Naive thymus-derived CD4-positive, alpha-beta T cell (primary cell): ENCODE data around the gene ATP11A. TPM values are rescaled to one million over a fixed set of nuclear protein-coding genes. Genes with fewer than 3 reads are reported as not detected.
A peak's percentile ranks its signal among the peaks of the same experiment; 100 is the strongest.
"Not testable (repeated sequence)": the region's sequence is repeated elsewhere in the genome, so short reads cannot be mapped to it uniquely, and the experiment has no call there.

Experiments
- ATAC-seq: fragments of 150-1000 bp; cut with Tn5 transposase; 2 replicates; pipeline ENCODE4 v1.10.0; 2021; ENCODE audit warnings: mild to moderate bottlenecking, moderate library complexity
- CTCF ChIA-PET: fragments of 350-600 bp; sonication (Branson Sonifier 250); formaldehyde crosslinking; loops from one replicate; lab custom pipeline; 2021; ENCODE audit warnings: antibody characterized with exemption; lab: Charles Lee
- POLR2A ChIA-PET: fragments of 350-600 bp; sonication (Branson Sonifier 250); formaldehyde crosslinking; loops from one replicate; lab custom pipeline; 2021; ENCODE audit warnings: antibody characterized with exemption, inconsistent platforms; lab: Charles Lee
- DNase-seq, 9 donors: peaks; one replicate each; pipeline versions ENCODE4 v3.0.0 to v3.0.0-alpha.2; 2020 to 2022; ENCODE audit warnings: mixed read lengths in 1 of 9
- H3K27ac ChIP-seq: one replicate; pipeline ENCODE4 v1.7.0; 2013; ENCODE audit warnings: mild to moderate bottlenecking, low read depth, low read length, moderate library complexity
- H3K27me3 ChIP-seq, 2 donors: one replicate each; pipeline ENCODE4 v1.7.0; 2013; ENCODE audit warnings: low read length in 2 of 2, mild to moderate bottlenecking in 2 of 2, moderate library complexity in 2 of 2; ENCODE audit not compliant: control insufficient read depth in 2 of 2, insufficient read depth in 2 of 2
- H3K36me3 ChIP-seq, 3 experiments: 1 replicate in 2 of 3; 2 replicates in 1 of 3; pipeline ENCODE4 v1.7.0; 2013; ENCODE audit warnings: low read length in 3 of 3, mild to moderate bottlenecking in 3 of 3, moderate library complexity in 1 of 3; ENCODE audit not compliant: insufficient read depth in 3 of 3, control insufficient read depth in 2 of 3
- H3K4me1 ChIP-seq, 2 donors: one replicate each; pipeline ENCODE4 v1.7.0; 2013; ENCODE audit warnings: low read length in 2 of 2, mild to moderate bottlenecking in 2 of 2, moderate library complexity in 1 of 2; ENCODE audit not compliant: control insufficient read depth in 2 of 2, insufficient read depth in 2 of 2
- H3K4me3 ChIP-seq: 2 replicates; pipeline ENCODE4 v1.7.0; 2013; ENCODE audit warnings: mild to moderate bottlenecking, low read length
- H3K9me3 ChIP-seq, 3 experiments: 1 replicate in 2 of 3; 2 replicates in 1 of 3; pipeline ENCODE4 v1.7.0; 2013; ENCODE audit warnings: low read length in 3 of 3; ENCODE audit not compliant: control insufficient read depth in 2 of 3
- H3K27ac Mint-ChIP-seq, 9 donors: one replicate each; pipeline ENCODE4 v1.8.0; 2020 to 2022; ENCODE audit warnings: mixed read lengths in 9 of 9, mild to moderate bottlenecking in 8 of 9, moderate library complexity in 5 of 9, inconsistent platforms in 2 of 9
- H3K27me3 Mint-ChIP-seq, 5 donors: one replicate each; pipeline ENCODE4 v1.8.0; 2021 to 2022; ENCODE audit warnings: mixed read lengths in 5 of 5, mild to moderate bottlenecking in 1 of 5
- H3K36me3 Mint-ChIP-seq, 5 donors: one replicate each; pipeline ENCODE4 v1.8.0; 2020 to 2022; ENCODE audit warnings: mixed read lengths in 5 of 5, mild to moderate bottlenecking in 3 of 5, inconsistent platforms in 1 of 5
- H3K4me1 Mint-ChIP-seq, 7 donors: one replicate each; pipeline ENCODE4 v1.8.0; 2020 to 2022; ENCODE audit warnings: mixed read lengths in 7 of 7, mild to moderate bottlenecking in 3 of 7, inconsistent platforms in 1 of 7
- H3K4me3 Mint-ChIP-seq, 10 donors: one replicate each; pipeline ENCODE4 v1.8.0; 2020 to 2022; ENCODE audit warnings: mild to moderate bottlenecking in 10 of 10, mixed read lengths in 10 of 10, moderate library complexity in 6 of 10, inconsistent platforms in 2 of 10
- H3K9me3 Mint-ChIP-seq, 11 donors: one replicate each; pipeline ENCODE4 v1.8.0; 2020 to 2022; ENCODE audit warnings: mixed read lengths in 11 of 11, mild to moderate bottlenecking in 4 of 11, inconsistent platforms in 1 of 11, moderate library complexity in 1 of 11
- intact Hi-C, 2 donors: fragments of 100-400 bp; cut with micrococcal nuclease; formaldehyde crosslinking; loops; one replicate each; pipeline ENCODE4 v1.15.1; 2023
- polyA plus RNA-seq, 2 donors: library from polyadenylated mRNA; unstranded; fragments of 300-500 nt; fragmentation: Illumina TruSeq; gene quantifications; one replicate each; pipeline ENCODE4 v1.2.3, GENCODE V29; 2021
- total RNA-seq, 6 experiments: library from RNA in 5 of 6; stranded (reverse) in 5 of 6; gene quantifications; 1 replicate in 5 of 6; 2 replicates in 1 of 6; pipeline ENCODE4 v1.2.3 and lab custom pipeline; 2021 to 2026

The ATP11A gene
- total and polyA plus RNA-seq, 7 experiments from 2014 or later, result 4.3 to 111 (median 58.5) TPM

DNA sequence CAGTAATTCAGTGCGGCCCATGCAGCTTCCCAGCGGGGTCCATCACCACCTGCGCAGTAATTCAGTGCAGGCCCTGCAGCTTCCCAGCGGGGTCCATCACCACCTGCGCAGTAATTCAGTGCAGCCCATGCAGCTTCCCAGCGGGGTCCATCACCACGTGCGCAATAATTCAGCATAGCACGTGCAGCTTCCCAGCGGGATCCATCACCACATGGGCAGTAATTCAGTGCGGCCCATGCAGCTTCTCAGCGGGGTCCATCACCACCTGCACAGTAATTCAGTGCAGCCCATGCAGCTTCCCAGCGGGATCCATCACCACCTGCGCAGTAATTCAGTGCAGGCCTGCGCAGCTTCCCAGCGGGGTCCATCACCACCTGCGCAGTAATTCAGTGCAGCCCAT, 173.5 kb downstream of the ATP11A start:
- not testable (repeated sequence) for DNase-seq

DNA sequence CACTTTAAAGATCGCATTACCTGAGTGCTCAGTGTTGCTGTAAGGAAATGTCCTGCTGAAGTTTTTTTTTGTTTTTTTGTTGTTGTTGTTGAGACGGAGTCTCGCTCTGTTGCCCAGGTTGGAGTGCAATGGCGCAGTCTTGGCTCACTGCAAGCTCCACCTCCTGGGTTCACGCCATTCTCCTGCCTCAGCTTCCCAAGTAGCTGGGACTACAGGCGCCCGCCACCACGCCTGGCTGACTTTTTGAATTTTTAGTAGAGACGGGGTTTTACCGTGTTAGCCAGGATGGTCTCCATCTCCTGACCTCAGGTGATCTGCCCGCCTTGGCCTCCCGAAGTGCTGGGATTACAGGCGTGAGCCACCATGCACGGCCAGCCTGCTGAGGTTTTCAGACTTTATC, 175.6 kb downstream of the ATP11A start:
- H3K4me3 ChIP-seq, H3K27me3 Mint-ChIP-seq, H3K9me3 Mint-ChIP-seq, intact Hi-C loops, ATAC-seq, H3K4me3 Mint-ChIP-seq, DNase-seq, POLR2A ChIA-PET, H3K9me3 ChIP-seq, H3K4me1 ChIP-seq, CTCF ChIA-PET, H3K27ac ChIP-seq, H3K27ac Mint-ChIP-seq, H3K27me3 ChIP-seq: not testable (repeated sequence)
- Mint-ChIP-seq H3K4me1 (peaks cover 0 to 12% (median 0%) of the 10 kb centered on the region in 7 donors), H3K36me3 (peaks cover 16 to 60% (median 42%) of the 10 kb centered on the region in 5 donors)
- peaks cover 0 to 44% (median 8%) of the 10 kb centered on the region in 3 experiments for H3K36me3 ChIP-seq

More for the DNA sequence above, 173.5 kb downstream of the ATP11A start:
- H3K4me1 ChIP-seq, POLR2A ChIA-PET, H3K27me3 ChIP-seq, H3K4me1 Mint-ChIP-seq, H3K4me3 Mint-ChIP-seq, intact Hi-C loops, H3K4me3 ChIP-seq, H3K27me3 Mint-ChIP-seq, H3K9me3 Mint-ChIP-seq, CTCF ChIA-PET, H3K9me3 ChIP-seq, H3K27ac Mint-ChIP-seq, ATAC-seq, H3K27ac ChIP-seq: not testable (repeated sequence)
- peaks cover 11 to 67% (median 43%) of the 10 kb centered on the region in 5 donors for H3K36me3 Mint-ChIP-seq
- H3K36me3 ChIP-seq, result peaks cover 0 to 65% (median 14%) of the 10 kb centered on the region in 3 experiments

DNA sequence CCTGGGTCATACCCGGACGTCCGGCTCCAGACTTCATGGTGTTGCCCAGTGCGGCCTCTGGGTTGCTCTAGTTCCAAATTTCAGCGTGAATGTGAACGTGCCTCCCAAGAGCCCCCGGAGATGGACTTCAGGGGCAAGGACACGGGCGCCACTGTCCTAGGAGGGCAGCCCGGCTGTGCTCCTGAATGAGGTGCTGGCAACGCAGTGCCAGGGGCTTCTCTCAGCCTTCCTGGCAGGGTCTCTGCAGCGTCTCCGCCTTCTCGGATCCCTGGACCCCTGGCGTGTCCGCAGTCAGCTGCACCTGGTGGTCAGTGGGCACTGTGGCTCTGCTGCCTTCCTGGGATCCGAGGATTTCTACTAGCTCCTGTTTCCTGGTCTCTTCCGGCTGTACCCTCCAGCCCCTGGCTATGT, 177.5 kb downstream of the ATP11A start:
- CTCF ChIA-PET, result no interaction called here
- Mint-ChIP-seq H3K4me1 (peaks cover 0 to 17% (median 9%) of the 10 kb centered on the region in 7 donors), H3K4me3 (no peak overlapping the region), H3K27ac (no peak overlapping the region), H3K9me3 (peaks cover 0 to 5% (median 0%) of the 10 kb centered on the region in 11 donors), H3K36me3 (peaks cover 16 to 51% (median 25%) of the 10 kb centered on the region in 5 donors), H3K27me3 (no peaks in the 10 kb centered on the region)
- Histone ChIP-seq H3K9me3 (no peaks in the 10 kb centered on the region), H3K27ac (no peak overlapping the region), H3K4me1 (peaks cover 0 to 8% of the 10 kb centered on the region in 2 donors), H3K27me3 (no peaks in the 10 kb centered on the region), H3K4me3 (no peak overlapping the region), H3K36me3 (peaks cover 0 to 28% (median 5%) of the 10 kb centered on the region in 3 experiments)
- POLR2A ChIA-PET, result no interaction called here
- ATAC-seq, result no peak
- intact Hi-C loops, result no loop called here
- DNase-seq, result no peak

DNA sequence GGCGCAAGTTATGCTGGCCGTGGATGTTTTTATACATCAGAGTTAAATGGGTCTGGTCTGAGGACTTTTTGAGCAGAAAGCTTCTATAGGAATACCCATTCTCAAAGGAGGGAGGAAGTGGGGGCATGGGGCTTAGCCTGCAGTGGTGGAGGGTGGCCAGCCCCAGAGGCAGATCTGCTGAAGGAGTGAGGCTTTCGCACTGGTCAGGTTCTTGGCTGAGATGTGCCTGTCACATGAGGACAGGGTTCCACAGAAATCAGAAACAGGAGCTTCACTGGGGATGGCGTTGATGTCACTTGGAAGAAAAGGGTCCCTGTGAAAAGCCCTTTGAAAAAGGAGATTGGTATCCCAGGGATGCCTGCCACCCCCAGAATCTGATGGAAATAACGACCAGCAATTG, 178.5 kb downstream of the ATP11A start:
- peaks cover 16 to 47% (median 31%) of the 10 kb centered on the region in 5 donors for H3K36me3 Mint-ChIP-seq
- H3K4me3 Mint-ChIP-seq, result no peak overlapping the region
- intact Hi-C loops, result no loop called here
- ChIA-PET POLR2A (no interaction called here), CTCF (no interaction called here)
- H3K4me1 ChIP-seq, result peaks cover 0 to 9% of the 10 kb centered on the region in 2 donors
- peaks cover 0 to 4% (median 0%) of the 10 kb centered on the region in 5 donors for H3K27me3 Mint-ChIP-seq
- no peak overlapping the region for H3K4me3 ChIP-seq
- H3K4me1 Mint-ChIP-seq, result peaks cover 9 to 24% (median 16%) of the 10 kb centered on the region in 7 donors
- peaks cover 0 to 13% (median 8%) of the 10 kb centered on the region in 11 donors for H3K9me3 Mint-ChIP-seq
- peak overlapping the region in 3 of 9 donors; percentile 13 to 42 (median 36) for H3K27ac Mint-ChIP-seq
- no peak overlapping the region for H3K27ac ChIP-seq
- H3K36me3 ChIP-seq, result peaks cover 0 to 21% (median 5%) of the 10 kb centered on the region in 3 experiments
- no peak for ATAC-seq
- H3K9me3 ChIP-seq, result peaks cover 0 to 8% (median 3%) of the 10 kb centered on the region in 3 experiments
- no peaks in the 10 kb centered on the region for H3K27me3 ChIP-seq
- no peak for DNase-seq

DNA sequence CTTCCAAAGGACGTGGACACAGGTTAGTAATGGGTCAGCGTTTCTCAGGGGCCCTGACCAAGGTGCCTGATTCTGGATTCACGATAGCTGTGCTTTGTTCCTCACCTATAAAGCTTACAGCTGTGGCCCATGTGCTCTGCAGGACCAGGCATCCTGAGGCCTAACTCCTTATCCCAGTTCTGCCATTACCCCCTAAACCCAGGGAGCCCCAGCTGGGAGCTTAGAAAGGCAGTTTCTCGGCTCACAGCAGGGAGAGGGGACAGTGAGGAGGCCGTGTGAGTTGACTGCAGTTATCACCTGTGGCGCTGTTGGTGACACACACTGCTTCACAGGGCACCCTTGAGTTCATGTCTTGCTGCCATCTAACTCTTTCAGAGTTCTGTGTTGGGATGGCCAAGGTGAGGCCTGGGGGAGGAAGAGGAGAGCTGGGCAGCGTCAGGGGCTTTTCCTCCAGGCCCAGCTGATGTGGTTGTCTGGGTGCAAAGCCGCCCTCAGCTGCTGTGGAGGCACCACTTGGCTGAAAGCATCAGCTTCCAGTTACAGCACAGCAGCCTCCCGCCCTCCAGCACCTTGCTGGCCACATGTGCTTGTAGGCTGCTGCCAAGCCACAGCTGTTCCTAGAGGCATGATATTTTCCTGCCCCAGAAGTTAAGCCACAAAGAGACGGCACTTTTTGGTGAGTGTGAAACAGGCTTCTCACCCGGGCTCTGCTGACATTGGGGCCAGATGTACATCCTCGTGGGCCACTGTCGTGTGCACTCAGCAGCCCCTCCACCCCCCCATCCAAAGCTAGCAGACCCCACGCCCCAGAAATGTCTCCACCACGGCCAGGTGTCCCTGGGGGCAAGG, 179.6 kb downstream of the ATP11A start:
- ATAC-seq, result no peak
- Mint-ChIP-seq H3K4me3 (no peak overlapping the region), H3K9me3 (peaks cover 0 to 20% (median 14%) of the 10 kb centered on the region in 11 donors), H3K4me1 (peaks cover 16 to 30% (median 21%) of the 10 kb centered on the region in 7 donors), H3K27me3 (peaks cover 0 to 4% (median 0%) of the 10 kb centered on the region in 5 donors), H3K36me3 (peaks cover 21 to 52% (median 37%) of the 10 kb centered on the region in 5 donors), H3K27ac (peak overlapping the region in 1 of 9 donors; percentile 62)
- Histone ChIP-seq H3K9me3 (peaks cover 0 to 13% (median 3%) of the 10 kb centered on the region in 3 experiments), H3K27me3 (no peaks in the 10 kb centered on the region), H3K27ac (no peak overlapping the region), H3K4me1 (peaks cover 0 to 17% of the 10 kb centered on the region in 2 donors), H3K36me3 (peaks cover 0 to 21% (median 5%) of the 10 kb centered on the region in 3 experiments), H3K4me3 (no peak overlapping the region)
- CTCF ChIA-PET, result no interaction called here
- POLR2A ChIA-PET, result no interaction called here
- intact Hi-C loops, result loop anchor here in 1 of 2 donors (5.0 kb wide), 1 partner anchor 177 kb away; the partner anchor contains the start of gene ATP11A
- no peak for DNase-seq

GRCh38 chr13:112870051-112870331, 180.2 kb downstream of the ATP11A start:
- Histone ChIP-seq H3K36me3 (peaks cover 0 to 21% (median 5%) of the 10 kb centered on the region in 3 experiments), H3K4me3 (no peak overlapping the region), H3K4me1 (peaks cover 0 to 17% of the 10 kb centered on the region in 2 donors), H3K27me3 (no peaks in the 10 kb centered on the region), H3K9me3 (peaks cover 0 to 16% (median 3%) of the 10 kb centered on the region in 3 experiments), H3K27ac (no peak overlapping the region)
- H3K4me3 Mint-ChIP-seq, result no peak overlapping the region
- DNase-seq (no peak), ATAC-seq (no peak)
- intact Hi-C loops, result loop anchor here in 1 of 2 donors (5.0 kb wide), 1 partner anchor 178 kb away; the partner anchor contains the start of gene ATP11A
- H3K4me1 Mint-ChIP-seq, result peaks cover 19 to 30% (median 23%) of the 10 kb centered on the region in 7 donors
- H3K36me3 Mint-ChIP-seq, result peaks cover 21 to 55% (median 38%) of the 10 kb centered on the region in 5 donors
- ChIA-PET CTCF (no interaction called here), POLR2A (no interaction called here)
- peaks cover 0 to 4% (median 0%) of the 10 kb centered on the region in 5 donors for H3K27me3 Mint-ChIP-seq
- no peak overlapping the region for H3K27ac Mint-ChIP-seq
- peaks cover 0 to 21% (median 14%) of the 10 kb centered on the region in 11 donors for H3K9me3 Mint-ChIP-seq
